ENCODE data around the gene SUV39H2.
A peak's percentile ranks its signal among the peaks of the same experiment; 100 is the strongest.
"Not testable (repeated sequence)": the region's sequence is repeated elsewhere in the genome, so short reads cannot be mapped to it uniquely, and the experiment has no call there.

SUV39H2 gene, protein sequence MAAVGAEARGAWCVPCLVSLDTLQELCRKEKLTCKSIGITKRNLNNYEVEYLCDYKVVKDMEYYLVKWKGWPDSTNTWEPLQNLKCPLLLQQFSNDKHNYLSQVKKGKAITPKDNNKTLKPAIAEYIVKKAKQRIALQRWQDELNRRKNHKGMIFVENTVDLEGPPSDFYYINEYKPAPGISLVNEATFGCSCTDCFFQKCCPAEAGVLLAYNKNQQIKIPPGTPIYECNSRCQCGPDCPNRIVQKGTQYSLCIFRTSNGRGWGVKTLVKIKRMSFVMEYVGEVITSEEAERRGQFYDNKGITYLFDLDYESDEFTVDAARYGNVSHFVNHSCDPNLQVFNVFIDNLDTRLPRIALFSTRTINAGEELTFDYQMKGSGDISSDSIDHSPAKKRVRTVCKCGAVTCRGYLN

DNA sequence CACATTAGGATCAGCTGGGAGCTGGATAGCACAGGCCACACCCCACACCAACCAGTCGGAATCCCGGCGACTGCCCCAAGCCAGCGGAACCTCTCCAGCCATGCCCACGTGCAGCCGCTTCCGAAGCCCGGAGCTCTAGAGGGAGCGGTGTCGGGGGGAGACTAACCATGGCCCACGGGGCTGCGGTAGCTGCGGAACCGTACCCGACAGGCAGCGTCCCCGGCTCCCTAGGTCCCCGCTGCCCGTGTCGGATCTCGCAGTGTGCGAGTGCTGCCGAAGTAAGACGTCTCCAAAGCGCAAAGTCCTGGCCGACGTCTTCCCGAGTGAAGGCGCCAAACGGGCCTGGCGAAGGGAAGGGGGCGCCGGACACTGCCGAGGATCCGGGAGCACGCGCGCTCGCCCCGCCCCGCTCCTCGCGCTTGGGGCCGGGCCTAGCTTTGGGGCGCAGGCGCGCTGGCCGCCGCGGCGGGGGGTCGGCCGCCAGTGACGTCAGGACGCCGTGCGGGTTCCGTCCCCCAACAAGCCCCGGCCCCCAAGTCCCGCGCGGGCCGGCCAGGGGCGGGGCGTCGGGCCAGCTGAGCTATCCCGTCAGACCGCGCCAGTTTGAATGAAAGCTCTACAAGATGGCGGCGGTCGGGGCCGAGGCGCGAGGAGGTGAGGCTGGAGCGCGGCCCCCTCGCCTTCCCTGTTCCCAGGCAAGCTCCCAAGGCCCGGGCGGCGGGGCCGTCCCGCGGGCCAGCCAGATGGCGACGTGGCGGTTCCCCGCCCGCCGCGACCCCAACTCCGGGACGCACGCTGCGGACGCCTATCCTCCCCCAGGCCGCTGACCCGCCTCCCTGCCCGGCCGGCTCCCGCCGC lies at the start of gene SUV39H2:
Gene SUV39H2 (plus strand): TSS at position 601 of the 858 bp plus-strand sequence. CDS start 23 bp downstream, at position 624.
- DNase-seq = peak; percentile 93

DNA sequence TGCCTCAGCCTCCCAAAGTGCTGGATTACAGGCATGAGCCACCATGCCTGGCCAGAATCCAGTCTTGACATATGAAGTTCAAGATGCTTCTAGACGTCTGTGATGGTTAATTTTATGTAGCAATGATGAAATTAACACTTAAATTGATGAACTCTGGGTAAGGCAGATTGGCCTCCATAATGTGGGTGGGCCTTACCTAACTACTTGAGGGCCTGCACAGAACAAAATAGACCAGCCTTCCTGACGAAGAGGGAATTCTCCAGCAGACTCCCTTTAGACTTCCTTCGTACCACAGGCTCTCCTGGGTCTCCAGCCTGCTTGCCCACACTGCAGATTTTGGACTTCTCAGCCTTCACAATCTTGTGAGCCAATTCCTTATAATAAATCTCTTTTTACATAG lies 45.6 kb upstream of the SUV39H2 start:
- no peak for DNase-seq

DNA sequence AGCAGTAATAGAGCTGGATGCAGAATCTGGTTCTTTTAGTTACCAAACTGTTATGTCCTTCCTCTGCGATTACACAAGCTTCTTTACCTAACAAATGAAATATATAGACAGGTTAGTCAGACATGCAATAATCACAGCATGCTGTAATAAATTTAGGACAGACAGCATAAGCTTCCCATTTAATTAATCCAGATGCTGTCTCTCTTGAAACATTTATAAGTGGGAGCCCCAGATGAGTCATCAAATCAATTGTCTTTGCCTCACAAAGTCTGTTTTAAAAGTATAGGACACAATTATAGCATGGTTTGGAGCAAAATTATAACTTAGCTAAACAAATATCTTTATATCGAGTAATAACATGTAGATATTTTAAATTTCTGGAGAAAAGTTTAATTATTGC lies 42.5 kb upstream of the SUV39H2 start:
- DNase-seq = no peak

DNA sequence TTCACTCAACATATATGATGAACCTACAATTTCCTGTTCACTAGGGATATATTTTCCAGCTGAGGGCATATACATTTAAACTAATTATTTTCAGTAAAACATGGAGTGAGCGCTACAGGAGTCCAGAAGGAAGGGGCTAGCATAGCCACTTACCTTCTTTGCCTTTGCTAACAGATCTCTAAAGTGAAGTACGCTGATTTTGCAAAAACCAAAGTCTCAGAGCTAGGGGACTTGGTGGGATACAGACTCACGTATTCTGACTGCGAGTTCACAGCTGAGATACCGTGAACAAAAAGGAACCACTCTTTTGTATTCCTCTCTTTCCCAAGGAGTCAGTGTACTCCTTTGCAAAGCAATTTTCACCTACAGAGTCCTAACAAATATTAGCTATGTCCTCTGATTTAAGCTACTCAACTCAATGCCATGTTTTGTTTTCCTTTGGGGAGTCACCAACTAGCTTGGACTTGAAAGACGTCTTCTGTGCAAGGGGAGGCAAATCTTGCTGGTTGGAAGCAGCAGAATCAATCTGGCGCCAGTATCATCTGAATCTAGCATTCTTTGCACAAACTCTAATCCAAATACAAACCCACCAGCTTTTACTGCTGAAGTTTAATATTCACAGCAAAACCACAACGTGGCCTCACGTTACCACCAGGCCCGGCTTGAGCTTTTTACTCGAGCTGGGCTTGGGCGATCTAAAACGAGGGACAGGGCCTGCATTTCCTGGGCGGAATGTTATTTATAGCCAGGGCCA lies 41.5 kb upstream of the SUV39H2 start:
- DNase-seq = peak; percentile 16

DNA sequence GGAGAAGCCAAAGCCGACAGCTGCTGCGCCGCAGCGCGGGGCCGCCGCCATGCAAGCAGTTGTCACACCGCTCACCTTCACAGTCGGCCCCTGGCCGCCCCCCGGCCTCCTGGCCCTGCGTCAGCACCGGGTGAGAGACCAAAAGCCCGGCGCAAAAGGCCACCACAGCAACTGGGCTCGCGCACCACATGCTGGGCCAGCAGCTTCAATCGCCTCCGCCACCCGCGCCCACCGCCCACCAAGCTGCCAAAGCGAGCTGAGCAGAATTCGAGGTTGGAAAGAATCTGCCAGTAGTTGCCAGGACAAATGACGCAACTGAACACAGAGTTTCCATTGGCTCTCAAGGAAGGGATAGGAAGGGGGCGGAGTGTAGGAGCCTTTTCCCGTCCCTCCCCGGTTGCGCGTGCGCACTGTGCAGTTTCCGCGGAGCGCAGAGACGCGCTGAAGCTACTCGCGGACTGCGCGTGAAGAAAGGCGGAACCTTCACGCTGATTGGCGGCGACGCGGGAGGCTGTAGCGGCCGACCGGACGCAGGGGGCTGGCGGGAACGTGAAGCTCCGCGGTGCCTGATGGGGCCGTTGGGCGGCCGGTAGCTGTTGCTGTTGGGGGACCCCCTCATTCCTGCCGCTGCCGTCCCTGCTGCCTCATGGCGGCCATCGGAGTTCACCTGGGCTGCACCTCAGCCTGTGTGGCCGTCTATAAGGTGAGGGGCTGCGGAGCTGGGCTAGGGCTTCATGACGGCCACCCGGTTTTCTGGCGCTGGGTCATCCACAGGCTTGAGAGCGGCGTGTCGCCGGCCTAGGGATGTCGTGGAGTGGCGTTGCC lies 40.7 kb upstream of the SUV39H2 start, which contains the start of the genes CDNF, HSPA14 and MSANTD7:
Gene CDNF (minus strand): TSS at position 281 of the 825 bp plus-strand sequence. CDS start 91 bp downstream, at position 190.
Gene HSPA14 (plus strand): TSS at position 550 of the 825 bp plus-strand sequence. CDS start 97 bp downstream, at position 647.
Gene MSANTD7 (plus strand): TSS at position 550 of the 825 bp plus-strand sequence. CDS start 3,979 bp downstream, outside the sequence.
- DNase-seq = peak; percentile 99

DNA sequence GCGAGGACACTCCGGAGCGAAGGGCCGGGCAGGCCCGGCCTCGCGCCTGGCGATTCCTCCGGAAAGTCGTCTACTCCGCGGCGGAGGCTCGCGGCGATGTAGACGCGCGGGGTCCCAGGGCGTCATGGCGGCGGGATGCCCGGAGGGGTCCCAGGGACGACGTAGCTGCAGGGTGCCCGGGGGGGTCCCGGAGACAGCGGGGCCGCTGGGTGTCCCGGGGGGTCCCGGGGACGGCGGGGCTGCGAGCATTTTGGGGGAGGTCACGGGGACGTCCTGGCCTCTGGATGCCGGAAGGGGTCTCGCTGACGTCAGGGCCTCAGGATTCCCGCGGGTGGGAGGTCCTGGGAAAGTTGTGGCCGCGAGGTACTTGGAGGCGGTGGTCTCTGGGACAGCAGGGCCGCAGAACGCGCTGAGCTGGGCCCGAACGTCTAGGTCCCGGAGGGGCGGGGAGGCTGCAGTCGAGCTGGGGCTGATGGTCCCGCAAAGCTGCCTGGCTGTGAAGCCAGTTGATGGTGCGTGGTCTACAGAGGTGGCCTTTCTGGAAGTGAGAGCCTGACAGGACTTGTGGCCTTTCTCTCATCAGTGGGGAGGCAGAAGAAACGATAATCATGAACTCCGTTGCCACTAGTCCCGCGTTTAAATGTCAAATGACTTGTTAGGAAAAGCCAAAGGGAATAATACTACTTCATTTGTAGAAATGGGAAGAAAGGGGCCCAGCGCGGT lies 39.9 kb upstream of the SUV39H2 start:
- no peak for DNase-seq

DNA sequence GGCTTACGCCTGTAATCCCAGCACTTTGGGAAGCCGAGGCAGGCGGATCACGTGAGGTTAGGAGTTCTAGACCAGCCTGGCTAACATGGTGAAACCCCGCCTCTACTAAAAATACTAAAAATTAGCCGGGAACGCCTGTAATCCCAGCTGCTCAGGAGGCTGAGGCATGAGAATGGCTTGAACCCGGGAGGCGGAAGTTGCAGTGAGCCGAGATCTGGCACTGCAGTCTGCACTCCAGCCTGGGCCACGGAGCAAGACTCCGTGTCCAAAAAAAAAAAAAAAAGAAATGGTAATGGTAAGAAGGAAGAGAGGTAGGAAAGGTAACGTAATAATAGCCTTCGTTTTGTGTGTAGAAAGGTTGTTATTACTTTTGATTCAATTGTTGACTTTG lies 39.4 kb upstream of the SUV39H2 start:
- no peak for DNase-seq

DNA sequence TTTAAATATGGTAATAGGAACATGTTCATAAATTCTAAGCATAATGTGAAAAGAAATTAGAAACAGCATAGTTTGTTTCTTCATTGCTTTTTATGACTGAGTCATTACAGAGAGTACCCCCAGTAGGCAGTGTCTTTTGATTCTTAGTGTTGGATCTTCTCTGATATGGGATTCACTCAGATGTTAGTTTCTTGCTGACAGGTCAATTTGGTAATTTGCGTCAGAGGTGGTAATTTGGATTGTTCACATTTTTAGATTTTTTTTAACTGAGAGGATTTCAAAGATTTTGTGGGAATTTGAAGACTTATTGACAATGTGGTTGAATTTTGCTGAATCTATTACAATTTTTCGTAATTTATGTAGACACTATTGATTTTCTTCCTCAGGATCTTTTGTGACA lies 38.5 kb upstream of the SUV39H2 start:
- DNase-seq = no peak

DNA sequence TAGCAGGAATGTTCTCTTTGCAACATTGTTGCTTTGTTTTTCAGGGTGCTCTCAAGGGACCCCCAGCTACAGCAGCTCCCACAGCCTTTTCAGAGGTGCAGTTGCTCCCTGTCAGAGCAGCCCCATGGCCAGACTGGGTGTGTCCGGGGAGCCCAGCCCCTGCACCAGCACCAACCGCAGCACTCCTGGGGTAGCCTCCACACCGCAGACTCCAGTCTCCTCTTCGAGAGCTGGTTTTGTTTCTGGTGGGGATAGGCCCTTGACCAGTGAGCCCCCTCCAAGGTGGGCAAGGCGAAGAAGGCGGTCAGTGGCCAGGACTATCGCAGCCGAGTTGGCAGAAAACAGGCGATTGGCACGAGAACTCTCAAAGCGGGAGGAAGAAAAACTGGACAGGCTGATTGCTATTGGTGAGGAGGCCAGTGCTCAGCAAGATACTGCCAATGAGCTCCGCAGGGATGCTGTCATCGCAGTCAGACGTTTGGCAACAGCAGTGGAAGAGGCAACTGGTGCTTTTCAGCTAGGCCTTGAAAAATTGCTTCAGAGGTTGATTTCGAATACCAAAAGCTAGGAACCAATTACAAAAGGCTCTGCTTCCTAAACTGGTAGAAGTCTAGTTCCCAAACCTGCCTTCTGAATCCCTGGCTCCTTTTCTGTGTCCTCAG lies 35.2 kb upstream of the SUV39H2 start:
- DNase-seq = no peak

DNA sequence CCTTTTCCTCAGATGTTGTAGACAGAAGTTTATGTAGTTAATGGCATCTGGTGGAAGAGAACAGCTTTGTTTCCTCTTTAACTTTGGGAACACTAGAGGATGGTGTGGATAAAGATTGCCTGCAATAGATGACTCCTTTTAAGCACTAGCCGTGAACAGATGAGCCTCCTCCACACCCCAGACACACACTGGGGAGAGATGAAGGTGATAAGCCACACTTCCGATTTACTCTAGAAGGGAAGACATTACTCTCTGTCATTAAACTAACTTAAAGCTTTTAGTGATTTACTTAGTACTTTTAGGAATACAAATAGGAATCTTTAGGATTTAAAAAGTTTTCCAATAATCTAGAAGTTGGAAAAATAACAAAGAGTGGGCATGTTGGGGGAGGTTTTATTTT lies 33.7 kb upstream of the SUV39H2 start:
- no peak for DNase-seq

DNA sequence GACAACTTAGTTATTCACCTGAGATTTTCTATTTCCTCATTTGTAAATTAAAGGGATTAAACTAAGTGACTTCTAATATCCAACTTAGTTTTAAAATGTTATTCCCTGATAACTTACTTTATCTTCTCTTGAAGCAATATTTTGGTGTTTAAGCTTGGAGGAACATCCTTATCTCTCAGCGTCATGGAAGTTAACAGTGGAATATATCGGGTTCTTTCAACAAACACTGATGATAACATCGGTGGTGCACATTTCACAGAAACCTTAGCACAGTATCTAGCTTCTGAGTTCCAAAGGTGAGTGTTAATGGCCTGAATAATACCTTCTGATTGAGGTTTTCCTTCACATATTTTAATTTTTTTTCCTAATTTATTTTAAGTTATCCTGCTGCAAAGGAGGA lies 26.4 kb upstream of the SUV39H2 start:
- DNase-seq = no peak

DNA sequence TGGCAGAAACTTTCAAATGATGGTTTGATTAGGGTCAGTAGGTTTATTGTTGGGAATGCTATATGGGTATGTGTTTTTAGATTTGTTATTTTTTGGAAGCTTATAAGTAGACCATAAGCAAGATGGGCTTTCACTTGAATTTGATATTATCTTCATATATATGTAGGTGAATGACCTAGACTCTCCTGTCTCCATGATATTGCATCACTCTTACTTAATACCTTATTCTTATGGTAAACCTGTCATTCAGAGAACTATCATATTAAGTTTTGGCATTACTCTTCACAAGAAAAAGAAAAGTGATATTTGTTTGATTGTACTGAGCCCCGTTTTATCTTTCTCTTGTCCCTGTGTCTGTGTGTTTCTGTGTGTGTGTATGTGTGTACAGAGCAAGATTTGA lies 23.2 kb upstream of the SUV39H2 start:
- DNase-seq = no peak

DNA sequence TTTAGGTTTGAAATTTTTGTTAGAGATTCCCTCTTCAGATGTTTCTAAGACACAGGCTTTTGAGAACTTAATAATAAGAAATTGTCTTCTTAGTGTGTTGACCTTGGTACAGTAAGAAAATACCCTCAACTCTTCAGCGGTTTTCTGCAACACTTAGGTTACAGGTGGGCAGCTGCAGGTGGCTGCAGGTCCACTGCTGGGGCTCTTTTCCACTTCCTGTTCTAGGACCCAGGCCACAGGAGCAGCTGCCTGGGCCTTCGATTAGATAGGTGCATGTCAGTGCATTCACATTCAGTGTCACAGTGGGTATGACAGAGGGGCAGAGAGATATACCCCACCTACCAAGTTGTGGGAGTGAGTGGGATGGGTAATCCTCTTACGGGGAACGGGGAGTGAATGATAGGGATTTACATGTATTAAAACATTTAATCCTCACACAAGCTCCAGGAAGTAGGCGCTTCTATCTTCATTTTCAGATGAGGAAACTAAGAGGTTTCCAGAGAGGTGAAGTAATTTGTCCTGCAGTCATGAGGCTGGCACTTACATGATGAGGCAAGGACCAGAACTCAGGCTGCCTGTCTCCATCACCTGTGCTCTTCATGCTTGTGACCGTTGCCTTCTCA lies 20.2 kb upstream of the SUV39H2 start:
- DNase-seq = no peak

DNA sequence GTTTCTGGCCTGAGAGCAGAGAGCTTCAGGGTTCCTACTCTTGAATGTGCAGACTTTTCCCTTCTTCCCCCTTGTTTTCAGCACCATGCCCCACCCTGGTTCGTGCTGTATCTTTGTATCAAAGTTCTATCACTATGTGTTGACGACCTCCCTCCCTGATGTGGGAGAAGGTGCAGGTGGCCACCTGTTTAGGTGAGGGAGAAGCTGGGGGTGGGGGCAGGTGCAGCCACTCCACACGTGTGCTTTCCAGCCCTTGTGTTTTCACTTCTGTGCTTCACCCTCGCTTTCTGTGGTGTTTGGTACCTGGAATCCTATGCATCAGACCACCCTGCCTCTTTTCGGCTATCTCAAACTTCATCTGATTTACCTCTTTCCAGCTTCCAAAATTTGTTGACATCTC lies 19.6 kb upstream of the SUV39H2 start:
- DNase-seq = no peak

DNA sequence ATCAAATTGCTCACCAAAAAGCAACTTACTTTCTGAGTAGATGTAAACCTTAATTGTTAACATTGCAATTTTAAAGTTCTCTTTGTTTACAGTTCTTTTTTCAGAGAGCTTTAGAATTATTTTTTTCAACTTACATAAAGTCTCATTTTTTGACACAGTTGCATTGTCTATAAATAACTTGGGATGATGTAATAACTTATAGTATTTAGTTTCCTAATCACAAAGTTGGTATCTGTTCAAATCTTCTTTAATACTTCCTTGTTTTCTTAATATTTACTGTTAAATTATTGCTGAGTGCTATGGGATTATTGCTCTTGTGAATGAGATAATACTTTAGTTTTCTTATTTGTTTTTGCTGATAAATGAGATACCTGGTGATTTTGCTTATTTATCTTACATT lies 18.9 kb upstream of the SUV39H2 start:
- no peak for DNase-seq

DNA sequence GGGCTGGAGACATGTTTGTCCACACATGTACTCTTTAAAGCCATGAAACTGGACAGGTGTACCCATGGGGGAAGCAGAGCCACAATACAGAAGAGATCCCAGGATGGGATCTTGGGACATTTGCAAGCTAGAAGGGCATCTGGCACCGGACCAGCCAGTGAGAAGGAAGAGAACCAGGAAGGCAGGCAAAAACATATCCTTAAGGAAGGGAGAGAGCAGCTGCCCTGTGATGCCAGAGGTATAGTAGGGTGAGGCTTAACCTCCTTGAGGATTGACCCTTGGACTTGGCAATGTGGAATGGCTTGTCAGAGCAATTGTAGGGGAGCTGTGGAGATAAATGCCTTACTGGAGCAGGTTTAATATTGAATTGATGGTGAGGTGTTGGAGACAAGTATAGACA lies 17.9 kb upstream of the SUV39H2 start:
- DNase-seq = no peak

DNA sequence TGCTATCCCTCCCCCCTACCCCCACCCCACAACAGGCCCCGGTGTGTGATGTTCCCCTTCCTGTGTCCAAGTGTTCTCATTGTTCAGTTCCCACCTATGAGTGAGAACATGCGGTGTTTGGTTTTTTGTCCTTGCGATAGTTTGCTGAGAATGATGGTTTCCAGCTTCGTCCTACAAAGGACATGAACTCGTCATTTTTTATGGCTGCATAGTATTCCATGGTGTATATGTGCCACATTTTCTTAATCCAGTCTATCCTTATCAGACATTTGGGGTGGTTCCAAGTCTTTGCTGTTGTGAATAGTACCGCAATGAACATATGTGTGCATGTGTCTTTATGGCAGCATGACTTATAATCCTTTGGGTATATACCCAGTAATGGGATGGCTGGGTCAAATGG lies 14.2 kb upstream of the SUV39H2 start:
- not testable (repeated sequence) for DNase-seq

DNA sequence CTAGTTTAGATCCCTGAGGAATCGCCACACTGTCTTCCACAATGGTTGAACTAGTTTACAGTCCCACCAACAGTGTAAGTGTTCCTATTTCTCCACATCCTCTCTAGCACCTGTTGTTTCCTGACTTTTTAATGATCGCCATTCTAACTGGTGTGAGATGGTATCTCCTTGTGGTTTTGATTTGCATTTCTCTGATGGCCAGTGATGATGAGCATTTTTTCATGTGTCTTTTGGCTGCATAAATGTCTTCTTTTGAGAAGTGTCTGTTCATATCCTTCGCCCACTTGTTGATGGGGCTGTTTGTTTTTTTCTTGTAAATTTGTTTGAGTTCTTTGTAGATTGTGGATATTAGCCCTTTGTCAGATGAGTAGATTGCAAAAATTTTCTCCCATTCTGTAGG lies 13.8 kb upstream of the SUV39H2 start:
- DNase-seq = not testable (repeated sequence)

DNA sequence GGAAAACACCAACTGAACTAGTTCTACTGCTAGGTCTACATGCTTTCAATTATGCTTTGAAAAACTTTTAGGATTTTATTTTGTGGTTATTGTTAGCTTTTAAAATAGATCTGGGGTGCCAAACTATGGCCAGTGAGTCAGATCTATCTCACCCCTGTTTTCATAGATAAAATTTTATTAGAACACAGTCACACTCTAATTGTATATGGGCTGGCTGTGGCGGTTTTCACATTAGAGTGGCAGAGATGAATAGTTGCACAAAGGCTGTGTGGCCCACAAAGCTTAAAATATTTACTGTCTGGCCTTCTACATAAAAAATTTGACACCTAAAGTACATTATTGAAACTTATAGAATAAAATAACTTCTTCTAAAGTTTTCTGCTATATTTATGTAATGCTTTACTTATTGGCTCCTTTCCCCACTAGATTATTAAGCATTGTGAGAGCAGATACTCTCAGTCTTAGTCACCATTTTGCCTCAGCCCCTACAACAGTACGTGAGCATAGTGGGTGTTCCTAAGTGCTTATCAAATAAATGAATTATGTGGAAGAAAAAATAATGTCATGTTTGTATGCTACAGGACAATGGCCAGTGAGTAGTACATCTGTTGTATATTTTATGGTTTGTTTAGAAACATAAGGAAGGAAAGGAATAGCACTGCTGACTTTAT lies 5.4 kb upstream of the SUV39H2 start:
- no peak for DNase-seq

DNA sequence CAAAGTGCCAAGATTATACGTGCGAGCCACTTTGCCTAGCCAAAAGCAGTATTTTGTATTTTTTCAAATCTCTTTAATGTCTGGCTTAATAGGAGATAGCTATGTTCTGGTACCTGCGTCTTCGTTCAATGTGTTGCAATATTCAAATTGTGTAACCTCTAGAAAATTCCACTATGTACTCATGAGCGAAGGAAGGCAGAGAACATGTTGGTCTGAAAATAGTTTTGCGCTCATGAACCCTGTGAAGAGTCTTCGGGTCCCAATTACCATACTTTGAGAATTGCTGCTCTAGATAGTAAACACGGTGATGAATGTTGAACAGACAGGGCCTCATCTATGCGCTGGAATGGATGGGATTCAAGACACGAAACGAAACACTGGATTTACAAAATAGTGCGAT lies 2.7 kb upstream of the SUV39H2 start:
- no peak for DNase-seq
